IMR-90 (cell line): ENCODE data around the gene TOP3B.

ENCODE experiments used
- BHLHE40 ChIP-seq: fragments of 150-350 bp; IDR thresholded peaks from 2 replicates; pipeline ENCODE4 v1.6.1; 2016; ENCODE audit warnings: mild to moderate bottlenecking, low read depth, low read length
- CEBPB ChIP-seq: IDR thresholded peaks from 2 replicates; pipeline ENCODE4 v1.6.1; 2012; ENCODE audit warnings: low read depth, low read length, improper control_type of control experiment
- CHD1 ChIP-seq: IDR thresholded peaks from 2 replicates; pipeline ENCODE4 v1.6.1; 2012; ENCODE audit warnings: low read depth, low read length, improper control_type of control experiment
- MAFK ChIP-seq: IDR thresholded peaks from 2 replicates; pipeline ENCODE4 v1.6.1; 2012; ENCODE audit warnings: low read depth, low read length, improper control_type of control experiment
- MXI1 ChIP-seq: IDR thresholded peaks from 2 replicates; pipeline ENCODE4 v1.6.1; 2012; ENCODE audit warnings: low read depth, mild to moderate bottlenecking, low read length, moderate library complexity, borderline replicate concordance
- POLR2A ChIP-seq: IDR thresholded peaks from 2 replicates; pipeline ENCODE4 v1.6.1; 2012; ENCODE audit warnings: mild to moderate bottlenecking, low read depth, low read length
- RFX5 ChIP-seq: IDR thresholded peaks from 2 replicates; pipeline ENCODE4 v1.8.0; 2012; ENCODE audit warnings: low read depth, mild to moderate bottlenecking, low read length, moderate library complexity
- SMC3 ChIP-seq: fragments of 150-350 bp; IDR thresholded peaks from 2 replicates; pipeline ENCODE4 v1.6.1; 2016; ENCODE audit warnings: low read depth, mild to moderate bottlenecking, antibody characterized with exemption, low read length, moderate library complexity
- TF ChIP-seq, protein P1 (sequence below): conservative IDR thresholded peaks from 2 replicates; pipeline ENCODE4 v1.5.1; 2012; ENCODE audit warnings: mild to moderate bottlenecking, low read depth, low read length, improper control_type of control experiment
- TF ChIP-seq, protein P2 (sequence below): fragments of 150-350 bp; IDR thresholded peaks from 2 replicates; pipeline ENCODE4 v1.6.1; 2017; ENCODE audit warnings: mild to moderate bottlenecking, antibody characterized with exemption, low read length, low read depth

DNA sequence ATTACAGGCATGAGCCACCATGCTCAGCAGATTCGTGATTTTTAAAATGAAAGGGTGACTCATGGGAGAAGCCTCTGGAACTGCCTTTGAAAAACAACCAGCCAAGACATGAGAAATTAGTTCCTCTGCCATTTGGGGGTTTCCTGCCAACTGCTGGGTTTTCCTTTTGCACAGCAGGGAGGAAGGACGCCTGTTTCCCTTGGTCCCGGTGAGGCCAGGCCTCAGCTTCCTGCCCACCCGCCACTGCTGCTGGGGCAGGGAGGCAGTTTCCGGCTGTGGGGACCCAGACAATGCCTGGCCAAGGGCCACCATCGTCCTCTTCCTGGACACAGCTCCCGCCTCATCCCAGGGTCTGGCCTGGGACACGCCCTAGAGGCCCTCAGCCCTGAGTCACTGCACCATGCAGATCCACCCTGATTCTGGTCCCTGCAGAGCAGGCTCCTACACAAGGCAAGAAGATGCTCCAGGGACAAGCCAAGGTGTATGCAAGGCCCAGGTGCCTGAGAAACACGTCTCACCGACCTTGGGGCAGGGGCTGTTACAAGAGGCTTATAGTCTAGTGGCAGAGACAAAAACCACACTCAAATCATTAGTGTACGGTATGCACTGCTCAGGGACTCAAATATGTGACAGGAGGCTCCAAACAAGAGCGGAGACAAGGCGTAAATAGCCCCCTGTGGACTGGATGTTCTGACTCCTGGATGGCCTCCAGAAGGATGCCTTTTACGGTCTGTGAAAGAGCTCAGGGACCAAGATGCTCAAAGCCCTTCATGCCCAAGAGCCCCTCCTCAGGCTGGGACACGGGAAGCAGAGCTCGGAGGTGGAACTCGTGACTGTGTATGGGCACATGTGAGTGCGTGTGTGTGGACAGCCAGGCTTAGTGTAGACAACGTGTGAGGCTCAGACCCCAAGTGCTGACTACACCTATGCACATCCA lies 39.9 kb downstream of the TOP3B start:
- TF ChIP-seq, protein P1, sequence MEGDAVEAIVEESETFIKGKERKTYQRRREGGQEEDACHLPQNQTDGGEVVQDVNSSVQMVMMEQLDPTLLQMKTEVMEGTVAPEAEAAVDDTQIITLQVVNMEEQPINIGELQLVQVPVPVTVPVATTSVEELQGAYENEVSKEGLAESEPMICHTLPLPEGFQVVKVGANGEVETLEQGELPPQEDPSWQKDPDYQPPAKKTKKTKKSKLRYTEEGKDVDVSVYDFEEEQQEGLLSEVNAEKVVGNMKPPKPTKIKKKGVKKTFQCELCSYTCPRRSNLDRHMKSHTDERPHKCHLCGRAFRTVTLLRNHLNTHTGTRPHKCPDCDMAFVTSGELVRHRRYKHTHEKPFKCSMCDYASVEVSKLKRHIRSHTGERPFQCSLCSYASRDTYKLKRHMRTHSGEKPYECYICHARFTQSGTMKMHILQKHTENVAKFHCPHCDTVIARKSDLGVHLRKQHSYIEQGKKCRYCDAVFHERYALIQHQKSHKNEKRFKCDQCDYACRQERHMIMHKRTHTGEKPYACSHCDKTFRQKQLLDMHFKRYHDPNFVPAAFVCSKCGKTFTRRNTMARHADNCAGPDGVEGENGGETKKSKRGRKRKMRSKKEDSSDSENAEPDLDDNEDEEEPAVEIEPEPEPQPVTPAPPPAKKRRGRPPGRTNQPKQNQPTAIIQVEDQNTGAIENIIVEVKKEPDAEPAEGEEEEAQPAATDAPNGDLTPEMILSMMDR: no peak
- TF ChIP-seq POLR2A: no peak
- no peak for TF ChIP-seq CEBPB
- TF ChIP-seq, protein P2, sequence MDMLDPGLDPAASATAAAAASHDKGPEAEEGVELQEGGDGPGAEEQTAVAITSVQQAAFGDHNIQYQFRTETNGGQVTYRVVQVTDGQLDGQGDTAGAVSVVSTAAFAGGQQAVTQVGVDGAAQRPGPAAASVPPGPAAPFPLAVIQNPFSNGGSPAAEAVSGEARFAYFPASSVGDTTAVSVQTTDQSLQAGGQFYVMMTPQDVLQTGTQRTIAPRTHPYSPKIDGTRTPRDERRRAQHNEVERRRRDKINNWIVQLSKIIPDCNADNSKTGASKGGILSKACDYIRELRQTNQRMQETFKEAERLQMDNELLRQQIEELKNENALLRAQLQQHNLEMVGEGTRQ: no peak
- no peak for TF ChIP-seq BHLHE40
- TF ChIP-seq MAFK: peak; percentile 19; the same call in 1 of the 2 replicates
- TF ChIP-seq CHD1: no peak
- TF ChIP-seq SMC3: no peak
- TF ChIP-seq MXI1: no peak
- no peak for TF ChIP-seq RFX5
